T-helper 2 cell treated with Interferon-gamma antibody and Interleukin-4, amounts not matched to agents 5 μg/mL and 100 μg/mL, for 36 hours (primary cell): ENCODE measurements around the gene KLK13.

Experiments
- DNase-seq: peaks from one replicate; pipeline ENCODE4 v3.0.0; 2021; ENCODE audit warnings: low spot score
- H3K27ac Mint-ChIP-seq: one replicate; pipeline ENCODE4 v1.8.0; 2021; ENCODE audit warnings: mild to moderate bottlenecking, mixed read lengths
- H3K27me3 Mint-ChIP-seq: one replicate; pipeline ENCODE4 v1.8.0; 2021; ENCODE audit warnings: low read depth, mixed read lengths
- H3K36me3 Mint-ChIP-seq: one replicate; pipeline ENCODE4 v1.8.0; 2021; ENCODE audit warnings: low read depth, mixed read lengths
- H3K4me1 Mint-ChIP-seq: one replicate; pipeline ENCODE4 v1.8.0; 2021; ENCODE audit warnings: low read depth, mixed read lengths
- H3K4me3 Mint-ChIP-seq: one replicate; pipeline ENCODE4 v1.8.0; 2022; ENCODE audit warnings: mild to moderate bottlenecking, moderate library complexity, mixed read lengths
- H3K9me3 Mint-ChIP-seq: one replicate; pipeline ENCODE4 v1.8.0; 2021; ENCODE audit warnings: mixed read lengths

Gene KLK13

GRCh38 chr19:51064534-51065220, at the start of gene KLK13:
Gene KLK13, minus strand, starts transcription at chr19:51065092. Its CDS starts 25 bp downstream, at chr19:51065067.
- DNase-seq = no peak
- Mint-ChIP-seq H3K27ac (no peak within 1 kb of the TSS), H3K27me3 (peaks cover 19% of the 10 kb centered on the region), H3K4me3 (peak within 1 kb of the TSS; percentile 15), H3K36me3 (no peaks in the 10 kb centered on the region), H3K9me3 (no peaks in the 10 kb centered on the region), H3K4me1 (no peaks in the 10 kb centered on the region)

- peaks cover 21% of the 10 kb centered on the region for H3K4me1 Mint-ChIP-seq
- H3K27ac Mint-ChIP-seq = peak overlapping the region; percentile 16
Measured at GRCh38 chr19:51114087-51114729, 49.3 kb upstream of the KLK13 start.

GRCh38 chr19:51111606-51112005, 46.7 kb upstream of the KLK13 start:
- DNase-seq = no peak
- Mint-ChIP-seq H3K4me1 (peaks cover 31% of the 10 kb centered on the region), H3K27me3 (no peaks in the 10 kb centered on the region), H3K27ac (no peak overlapping the region), H3K36me3 (no peaks in the 10 kb centered on the region), H3K4me3 (no peak overlapping the region), H3K9me3 (no peaks in the 10 kb centered on the region)

More at GRCh38 chr19:51114087-51114729, 49.3 kb upstream of the KLK13 start:
- peak; percentile 45 for DNase-seq
- H3K36me3 Mint-ChIP-seq = no peaks in the 10 kb centered on the region
- peak overlapping the region; percentile 22 for H3K4me3 Mint-ChIP-seq
- no peaks in the 10 kb centered on the region for H3K9me3 Mint-ChIP-seq
- peaks cover 3% of the 10 kb centered on the region for H3K27me3 Mint-ChIP-seq

DNA sequence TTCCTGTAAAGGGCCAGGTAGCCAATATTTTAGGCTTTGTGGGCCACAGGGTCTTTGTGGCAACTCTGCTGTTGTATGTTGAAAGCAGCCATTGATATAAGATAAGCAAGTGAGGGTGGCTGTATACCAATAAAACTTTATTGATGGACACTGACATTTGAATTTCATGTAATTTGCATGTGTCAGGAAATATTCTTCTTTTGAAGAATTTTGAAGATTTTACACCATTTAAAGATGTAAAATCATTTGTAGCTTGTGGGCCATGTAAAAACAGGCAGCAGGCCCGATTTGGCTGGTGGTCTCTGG, 45.7 kb upstream of the KLK13 start:
- Mint-ChIP-seq H3K36me3 (no peaks in the 10 kb centered on the region), H3K4me3 (no peak overlapping the region), H3K4me1 (peaks cover 31% of the 10 kb centered on the region), H3K27me3 (no peaks in the 10 kb centered on the region), H3K27ac (no peak overlapping the region), H3K9me3 (no peaks in the 10 kb centered on the region)
- no peak for DNase-seq

- no peak for DNase-seq
- Mint-ChIP-seq H3K27me3 (no peaks in the 10 kb centered on the region), H3K27ac (peak overlapping the region; percentile 96), H3K36me3 (peaks cover 4% of the 10 kb centered on the region), H3K4me1 (peaks cover 21% of the 10 kb centered on the region), H3K9me3 (no peaks in the 10 kb centered on the region), H3K4me3 (peak overlapping the region; percentile 95)
Measured at GRCh38 chr19:51108805-51109146, 43.9 kb upstream of the KLK13 start.

GRCh38 chr19:51108066-51108804, 43.3 kb upstream of the KLK13 start, which contains the start of gene CTU1:
Gene CTU1, minus strand, starts transcription at chr19:51108409. Its CDS starts 3,840 bp downstream, at chr19:51104569.
- peaks cover 21% of the 10 kb centered on the region for H3K4me1 Mint-ChIP-seq
- H3K9me3 Mint-ChIP-seq = no peaks in the 10 kb centered on the region
- H3K27ac Mint-ChIP-seq = peak within 1 kb of the TSS; percentile 96
- DNase-seq = peak; percentile 99
- H3K27me3 Mint-ChIP-seq = no peaks in the 10 kb centered on the region
- peak within 1 kb of the TSS; percentile 95 for H3K4me3 Mint-ChIP-seq
- H3K36me3 Mint-ChIP-seq = peaks cover 8% of the 10 kb centered on the region

DNA sequence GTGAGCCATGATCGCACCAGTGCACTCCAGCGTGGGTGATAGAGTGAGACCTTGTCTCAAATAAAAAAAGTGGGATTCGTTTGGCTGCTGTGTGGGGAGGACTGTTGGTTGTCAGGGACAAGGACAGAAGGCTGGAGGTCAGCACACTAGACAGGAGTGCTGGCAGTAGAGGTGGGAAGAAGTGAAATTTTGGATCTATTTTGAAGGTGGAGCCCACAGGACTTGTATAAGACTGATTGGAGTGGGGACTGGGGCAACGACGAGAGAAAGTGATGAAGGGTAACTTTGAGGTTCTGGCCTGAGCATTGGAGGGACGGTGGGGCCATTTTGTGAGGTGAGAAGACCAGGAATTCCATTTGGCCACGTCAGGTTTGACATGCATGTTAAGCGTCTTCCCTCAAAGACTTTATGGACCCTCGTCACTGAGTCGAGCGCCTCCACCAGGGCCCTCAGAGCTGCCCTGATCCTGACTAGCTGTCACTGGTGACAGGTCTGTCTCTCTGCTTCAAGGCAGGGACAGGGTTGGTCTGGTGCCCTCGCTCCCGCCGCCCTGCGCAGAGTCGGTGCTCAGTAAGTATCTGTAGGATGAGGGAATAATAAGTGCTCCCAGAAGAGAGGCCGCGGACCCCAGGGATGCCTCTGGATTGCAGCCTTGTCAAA, 42.6 kb upstream of the KLK13 start:
- no peaks in the 10 kb centered on the region for H3K9me3 Mint-ChIP-seq
- H3K4me1 Mint-ChIP-seq = peaks cover 21% of the 10 kb centered on the region
- H3K4me3 Mint-ChIP-seq = peak overlapping the region; percentile 95
- H3K36me3 Mint-ChIP-seq = peaks cover 11% of the 10 kb centered on the region
- H3K27me3 Mint-ChIP-seq = no peaks in the 10 kb centered on the region
- DNase-seq = no peak
- H3K27ac Mint-ChIP-seq = peak overlapping the region; percentile 96

DNA sequence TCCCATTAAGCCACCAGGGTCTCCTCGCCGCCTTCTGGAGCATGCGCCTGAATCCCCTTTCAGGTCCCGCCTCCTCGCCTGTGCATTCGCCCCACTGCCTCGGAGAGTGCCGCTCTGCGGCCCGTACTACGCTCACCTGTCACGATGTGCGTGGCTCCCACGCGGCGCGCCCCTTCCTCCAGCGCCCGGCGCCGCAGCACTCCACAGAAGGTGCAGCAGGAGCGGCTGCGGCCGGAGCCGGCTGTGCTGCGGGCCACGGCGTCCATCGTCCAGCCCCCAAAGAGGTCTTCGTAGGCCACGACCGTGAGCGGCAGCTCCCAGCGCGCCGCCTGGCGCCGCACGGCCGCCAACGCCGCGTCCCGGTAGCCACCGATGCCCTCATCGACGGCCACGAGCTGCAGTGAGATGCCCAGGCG, 39.0 kb upstream of the KLK13 start:
- peaks cover 28% of the 10 kb centered on the region for H3K36me3 Mint-ChIP-seq
- peaks cover 20% of the 10 kb centered on the region for H3K4me1 Mint-ChIP-seq
- DNase-seq = no peak
- no peak overlapping the region for H3K4me3 Mint-ChIP-seq
- no peak overlapping the region for H3K27ac Mint-ChIP-seq
- no peaks in the 10 kb centered on the region for H3K9me3 Mint-ChIP-seq
- H3K27me3 Mint-ChIP-seq = no peaks in the 10 kb centered on the region

DNA sequence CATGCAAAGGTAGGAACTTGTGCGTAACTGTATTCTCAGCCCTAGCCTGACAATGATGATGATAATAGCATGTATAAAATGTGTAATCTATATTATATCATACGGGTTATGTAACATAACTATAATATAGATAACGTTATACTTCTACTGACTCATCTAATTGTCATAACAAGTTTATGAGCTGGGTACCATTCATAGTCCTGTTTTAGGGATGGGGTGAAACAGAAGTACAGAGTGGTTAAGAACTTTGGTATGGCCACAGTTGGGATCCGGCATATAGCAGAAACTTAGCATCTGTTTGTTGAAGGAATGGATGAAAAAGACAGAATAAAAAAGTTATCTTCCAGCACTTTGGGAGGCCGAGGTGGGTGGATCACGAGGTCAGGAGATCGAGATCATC, 38.1 kb upstream of the KLK13 start:
- no peaks in the 10 kb centered on the region for H3K27me3 Mint-ChIP-seq
- peaks cover 28% of the 10 kb centered on the region for H3K36me3 Mint-ChIP-seq
- H3K4me3 Mint-ChIP-seq = no peak overlapping the region
- H3K27ac Mint-ChIP-seq = no peak overlapping the region
- H3K4me1 Mint-ChIP-seq = peaks cover 15% of the 10 kb centered on the region
- DNase-seq = no peak
- H3K9me3 Mint-ChIP-seq = no peaks in the 10 kb centered on the region

- H3K27ac Mint-ChIP-seq = no peak overlapping the region
- H3K27me3 Mint-ChIP-seq = no peaks in the 10 kb centered on the region
- no peak for DNase-seq
- no peak overlapping the region for H3K4me3 Mint-ChIP-seq
- peaks cover 15% of the 10 kb centered on the region for H3K4me1 Mint-ChIP-seq
- H3K9me3 Mint-ChIP-seq = no peaks in the 10 kb centered on the region
- peaks cover 34% of the 10 kb centered on the region for H3K36me3 Mint-ChIP-seq
Measured at GRCh38 chr19:51101171-51101865, 36.4 kb upstream of the KLK13 start.

DNA sequence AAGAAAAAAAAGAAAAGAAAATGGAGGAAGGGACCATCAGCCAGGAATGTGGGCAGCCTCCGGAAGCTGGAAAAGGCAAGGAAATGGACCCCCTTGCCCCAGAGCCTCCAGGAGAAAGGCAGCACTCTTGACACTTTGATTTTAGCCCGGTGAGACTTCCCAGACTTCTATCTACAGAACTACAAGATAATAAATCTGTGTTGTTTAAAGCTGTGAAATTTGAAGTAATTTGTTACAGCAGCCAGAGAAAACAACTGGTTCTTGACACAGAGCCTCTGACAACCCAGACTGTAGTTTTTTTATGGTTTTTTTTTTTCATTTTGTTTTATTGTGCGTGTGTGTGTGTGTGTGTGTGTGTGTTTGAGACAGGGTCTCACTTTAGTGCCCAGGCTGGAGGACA, 35.7 kb upstream of the KLK13 start:
- Mint-ChIP-seq H3K27ac (no peak overlapping the region), H3K4me3 (no peak overlapping the region), H3K27me3 (no peaks in the 10 kb centered on the region), H3K9me3 (no peaks in the 10 kb centered on the region), H3K4me1 (peaks cover 13% of the 10 kb centered on the region), H3K36me3 (peaks cover 34% of the 10 kb centered on the region)
- no peak for DNase-seq

- Mint-ChIP-seq H3K4me1 (peaks cover 9% of the 10 kb centered on the region), H3K4me3 (no peak overlapping the region), H3K36me3 (peaks cover 30% of the 10 kb centered on the region), H3K27ac (no peak overlapping the region), H3K9me3 (no peaks in the 10 kb centered on the region), H3K27me3 (no peaks in the 10 kb centered on the region)
- DNase-seq = no peak
Measured at GRCh38 chr19:51099047-51099382, 34.1 kb upstream of the KLK13 start.

GRCh38 chr19:51098365-51099046, 33.6 kb upstream of the KLK13 start:
- peak; percentile 15 for DNase-seq
- H3K4me3 Mint-ChIP-seq = no peak overlapping the region
- no peaks in the 10 kb centered on the region for H3K27me3 Mint-ChIP-seq
- H3K27ac Mint-ChIP-seq = no peak overlapping the region
- H3K9me3 Mint-ChIP-seq = no peaks in the 10 kb centered on the region
- H3K4me1 Mint-ChIP-seq = peaks cover 9% of the 10 kb centered on the region
- peaks cover 27% of the 10 kb centered on the region for H3K36me3 Mint-ChIP-seq
